GM12878 (cell line): Measurements from ENCODE around the gene GALE. TPM values are rescaled to one million over a fixed set of nuclear protein-coding genes. Genes with fewer than 3 reads are reported as not detected.

Experiments
- ASH2L ChIP-seq: fragments of 300-600, 200-600 bp; sonication (generic); IDR thresholded peaks from 2 replicates; pipeline ENCODE4 v1.6.1; 2017; ENCODE audit warnings: low read depth, mild to moderate bottlenecking, borderline replicate concordance
- CBX5 ChIP-seq: sonication (generic); IDR thresholded peaks from 2 replicates; pipeline ENCODE4 v1.6.1; 2016; ENCODE audit warnings: low read depth, moderate library complexity, mild to moderate bottlenecking, inconsistent platforms
- DPF2 ChIP-seq: fragments of 450-650 bp; IDR thresholded peaks from 2 replicates; pipeline ENCODE4 v1.6.1; 2017; ENCODE audit warnings: mild to moderate bottlenecking
- GATAD2B ChIP-seq: fragments of 450-650 bp; conservative IDR thresholded peaks from 2 replicates; pipeline ENCODE4 v1.6.1; 2017; ENCODE audit warnings: low read depth, mild to moderate bottlenecking, moderate library complexity
- HCFC1 ChIP-seq: fragments of 150-350 bp; IDR thresholded peaks from 2 replicates; pipeline ENCODE4 v1.6.1; 2014; ENCODE audit warnings: low read length
- IKZF1 ChIP-seq: fragments of 450-650 bp; conservative IDR thresholded peaks from 2 replicates; pipeline ENCODE4 v1.6.1; 2017; ENCODE audit warnings: antibody characterized with exemption, mild to moderate bottlenecking
- IRF4 ChIP-seq: IDR thresholded peaks from 2 replicates; pipeline ENCODE4 v1.6.1; 2011; ENCODE audit warnings: low read depth, low read length
- JUNB ChIP-seq: IDR thresholded peaks from 2 replicates; pipeline ENCODE4 v1.6.1; 2016; ENCODE audit warnings: antibody characterized with exemption, mild to moderate bottlenecking
- JUND ChIP-seq: IDR thresholded peaks from 2 replicates; pipeline ENCODE4 v1.6.1; 2012; ENCODE audit warnings: low read depth, mild to moderate bottlenecking, low read length, improper control_type of control experiment, moderate library complexity
- KAT2A ChIP-seq: conservative IDR thresholded peaks from 2 replicates; pipeline ENCODE4 v1.6.1; 2011; ENCODE audit warnings: low read depth, low read length; ENCODE audit not compliant: control insufficient read depth
- MXI1 ChIP-seq: fragments of 150-350 bp; IDR thresholded peaks from 2 replicates; pipeline ENCODE4 v1.6.1; 2011; ENCODE audit warnings: low read depth, mild to moderate bottlenecking, inconsistent platforms, low read length, improper control_type of control experiment
- NFYB ChIP-seq: IDR thresholded peaks from 2 replicates; pipeline ENCODE4 v1.6.1; 2011; ENCODE audit warnings: low read depth, mild to moderate bottlenecking, low read length, improper control_type of control experiment, moderate library complexity; ENCODE audit not compliant: insufficient read depth
- NR2F1 ChIP-seq: fragments of 450-650 bp; conservative IDR thresholded peaks from 2 replicates; pipeline ENCODE4 v1.6.1; 2017; ENCODE audit warnings: mild to moderate bottlenecking
- POLR2A ChIP-seq: IDR thresholded peaks from 2 replicates; pipeline ENCODE4 v1.6.1; 2011; ENCODE audit warnings: low read depth, mild to moderate bottlenecking, low read length
- POLR2AphosphoS5 ChIP-seq: IDR thresholded peaks from 2 replicates; pipeline ENCODE4 v1.6.1; 2011; ENCODE audit warnings: mild to moderate bottlenecking, low read length, inconsistent platforms
- RB1 ChIP-seq: fragments of 450-650 bp; formaldehyde crosslinking; IDR thresholded peaks from 2 replicates; pipeline ENCODE4 v1.6.1; 2017; ENCODE audit warnings: mild to moderate bottlenecking, borderline replicate concordance
- RUNX3 ChIP-seq: IDR thresholded peaks from 2 replicates; pipeline ENCODE4 v1.6.1; 2012; ENCODE audit warnings: low read length, inconsistent platforms
- TCF12 ChIP-seq: IDR thresholded peaks from 2 replicates; pipeline ENCODE4 v1.6.1; 2011; ENCODE audit warnings: low read depth, mild to moderate bottlenecking, low read length
- ZBED1 ChIP-seq: IDR thresholded peaks from 2 replicates; pipeline ENCODE4 v1.6.1; 2016; ENCODE audit warnings: borderline replicate concordance
- polyA plus RNA-seq, 11 experiments: library from polyadenylated mRNA; depleted of rRNA in 4 of 11; unstranded in 6 of 11; stranded (reverse) in 5 of 11; fragments of >200 nt; fragmentation: Nextera tagmentation in 4 of 11; fragmentation: Illumina TruSeq in 1 of 11; extraction: Ambion mirVana in 4 of 11; extraction: Trizol in 1 of 11; gene quantifications; 1 replicate in 1 of 11; 2 replicates in 10 of 11; pipeline versions ENCODE4 v1.2.1 to v1.2.3, GENCODE V29; 2011 to 2016; ENCODE audit warnings: inconsistent platforms in 2 of 11, missing spikeins in 2 of 11, low read depth in 1 of 11
- total RNA-seq, 4 experiments: library from RNA; depleted of rRNA in 3 of 4; stranded (reverse); fragments of >200 nt in 3 of 4; fragmentation: Illumina TruSeq in 1 of 4; extraction: Trizol in 1 of 4; gene quantifications; 2 replicates each; pipeline versions ENCODE4 v1.2.1 to v1.2.3, GENCODE V29; 2013 to 2021
- TF ChIP-seq, protein P1 (sequence below): fragments of 450-650 bp; IDR thresholded peaks from 2 replicates; pipeline ENCODE4 v1.6.1; 2017; ENCODE audit warnings: mild to moderate bottlenecking, moderate library complexity
- TF ChIP-seq, protein P2 (sequence below): fragments of 450-650 bp; IDR thresholded peaks from 2 replicates; pipeline ENCODE4 v1.6.1; 2016; ENCODE audit warnings: mild to moderate bottlenecking
- TF ChIP-seq, protein P3 (sequence below): IDR thresholded peaks from 2 replicates; pipeline ENCODE4 v1.6.1; 2012; ENCODE audit warnings: low read depth, low read length, improper control_type of control experiment
- TF ChIP-seq, protein P4 (sequence below): fragments of 450-650 bp; IDR thresholded peaks from 2 replicates; pipeline ENCODE4 v1.6.1; 2017; ENCODE audit warnings: borderline replicate concordance
- TF ChIP-seq, protein P5 (sequence below): IDR thresholded peaks from 2 replicates; pipeline ENCODE4 v1.6.1; 2011; ENCODE audit warnings: borderline replicate concordance, low read depth, mild to moderate bottlenecking, moderate library complexity, mixed read lengths, low read length; ENCODE audit not compliant: insufficient read depth; ENCODE audit errors: extremely low read length

GALE gene
- total and polyA plus RNA-seq, 10 of the 15 experiments (the other 5 are each of a cell fraction or from before 2014, with no cell fraction given) = 4.2 to 93.7 (median 40.4) TPM

DNA sequence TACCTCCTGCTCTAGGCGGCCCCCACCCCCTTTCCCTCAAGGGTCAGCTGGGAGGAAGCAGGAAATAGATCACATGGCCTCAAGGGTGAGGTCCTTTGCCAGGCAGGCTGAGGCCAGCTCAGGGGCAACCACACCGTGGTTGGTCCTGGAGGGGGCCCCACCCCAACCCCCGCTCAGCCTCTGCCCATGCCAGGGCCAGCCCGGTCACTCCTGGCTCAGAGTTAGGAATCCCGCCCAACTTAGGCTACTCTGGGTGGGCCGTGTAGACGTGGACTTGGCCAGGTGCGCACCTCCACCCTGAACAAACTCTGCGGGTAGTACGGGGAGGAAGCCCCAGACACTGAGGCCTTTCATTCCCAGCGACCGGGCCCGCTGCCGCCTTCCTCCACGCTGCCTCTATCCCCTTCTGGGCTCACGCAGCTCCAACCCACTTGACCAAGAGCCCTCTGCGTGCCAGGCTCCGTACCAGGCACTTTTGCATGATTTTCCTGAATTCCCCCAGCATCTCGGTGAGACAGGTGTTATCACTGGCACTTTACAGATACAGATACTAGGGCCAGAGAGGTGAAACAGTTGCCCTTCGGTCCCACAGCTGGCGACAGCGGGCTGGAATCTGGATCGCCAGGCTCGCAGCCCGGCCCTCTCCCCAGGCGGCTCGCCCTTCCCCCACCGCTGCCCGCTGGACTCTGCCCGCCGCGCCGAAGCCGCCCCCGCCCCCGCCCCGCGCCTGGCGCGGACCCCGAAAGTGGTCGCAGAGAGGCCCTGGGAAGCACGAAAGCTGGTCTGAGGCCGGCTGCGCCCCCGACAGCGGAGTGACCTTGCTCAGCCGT, 769 bp downstream of the GALE start (continued):
- no peak for TF ChIP-seq MXI1
- peak; percentile 73 for TF ChIP-seq POLR2A
- TF ChIP-seq, protein P1, sequence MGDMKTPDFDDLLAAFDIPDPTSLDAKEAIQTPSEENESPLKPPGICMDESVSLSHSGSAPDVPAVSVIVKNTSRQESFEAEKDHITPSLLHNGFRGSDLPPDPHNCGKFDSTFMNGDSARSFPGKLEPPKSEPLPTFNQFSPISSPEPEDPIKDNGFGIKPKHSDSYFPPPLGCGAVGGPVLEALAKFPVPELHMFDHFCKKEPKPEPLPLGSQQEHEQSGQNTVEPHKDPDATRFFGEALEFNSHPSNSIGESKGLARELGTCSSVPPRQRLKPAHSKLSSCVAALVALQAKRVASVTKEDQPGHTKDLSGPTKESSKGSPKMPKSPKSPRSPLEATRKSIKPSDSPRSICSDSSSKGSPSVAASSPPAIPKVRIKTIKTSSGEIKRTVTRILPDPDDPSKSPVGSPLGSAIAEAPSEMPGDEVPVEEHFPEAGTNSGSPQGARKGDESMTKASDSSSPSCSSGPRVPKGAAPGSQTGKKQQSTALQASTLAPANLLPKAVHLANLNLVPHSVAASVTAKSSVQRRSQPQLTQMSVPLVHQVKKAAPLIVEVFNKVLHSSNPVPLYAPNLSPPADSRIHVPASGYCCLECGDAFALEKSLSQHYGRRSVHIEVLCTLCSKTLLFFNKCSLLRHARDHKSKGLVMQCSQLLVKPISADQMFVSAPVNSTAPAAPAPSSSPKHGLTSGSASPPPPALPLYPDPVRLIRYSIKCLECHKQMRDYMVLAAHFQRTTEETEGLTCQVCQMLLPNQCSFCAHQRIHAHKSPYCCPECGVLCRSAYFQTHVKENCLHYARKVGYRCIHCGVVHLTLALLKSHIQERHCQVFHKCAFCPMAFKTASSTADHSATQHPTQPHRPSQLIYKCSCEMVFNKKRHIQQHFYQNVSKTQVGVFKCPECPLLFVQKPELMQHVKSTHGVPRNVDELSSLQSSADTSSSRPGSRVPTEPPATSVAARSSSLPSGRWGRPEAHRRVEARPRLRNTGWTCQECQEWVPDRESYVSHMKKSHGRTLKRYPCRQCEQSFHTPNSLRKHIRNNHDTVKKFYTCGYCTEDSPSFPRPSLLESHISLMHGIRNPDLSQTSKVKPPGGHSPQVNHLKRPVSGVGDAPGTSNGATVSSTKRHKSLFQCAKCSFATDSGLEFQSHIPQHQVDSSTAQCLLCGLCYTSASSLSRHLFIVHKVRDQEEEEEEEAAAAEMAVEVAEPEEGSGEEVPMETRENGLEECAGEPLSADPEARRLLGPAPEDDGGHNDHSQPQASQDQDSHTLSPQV = no peak
- peak; percentile 33; the same call in 1 of the 2 replicates for TF ChIP-seq IKZF1
- TF ChIP-seq IRF4 = no peak
- no peak for TF ChIP-seq HCFC1
- TF ChIP-seq GATAD2B = no peak; the same call in 1 of the 2 replicates
- TF ChIP-seq RUNX3 = peak; percentile 47; the same call in 1 of the 2 replicates
- TF ChIP-seq POLR2AphosphoS5 = no peak
- TF ChIP-seq, protein P2, sequence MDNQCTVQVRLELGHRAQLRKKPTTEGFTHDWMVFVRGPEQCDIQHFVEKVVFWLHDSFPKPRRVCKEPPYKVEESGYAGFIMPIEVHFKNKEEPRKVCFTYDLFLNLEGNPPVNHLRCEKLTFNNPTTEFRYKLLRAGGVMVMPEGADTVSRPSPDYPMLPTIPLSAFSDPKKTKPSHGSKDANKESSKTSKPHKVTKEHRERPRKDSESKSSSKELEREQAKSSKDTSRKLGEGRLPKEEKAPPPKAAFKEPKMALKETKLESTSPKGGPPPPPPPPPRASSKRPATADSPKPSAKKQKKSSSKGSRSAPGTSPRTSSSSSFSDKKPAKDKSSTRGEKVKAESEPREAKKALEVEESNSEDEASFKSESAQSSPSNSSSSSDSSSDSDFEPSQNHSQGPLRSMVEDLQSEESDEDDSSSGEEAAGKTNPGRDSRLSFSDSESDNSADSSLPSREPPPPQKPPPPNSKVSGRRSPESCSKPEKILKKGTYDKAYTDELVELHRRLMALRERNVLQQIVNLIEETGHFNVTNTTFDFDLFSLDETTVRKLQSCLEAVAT = no peak
- TF ChIP-seq, protein P3, sequence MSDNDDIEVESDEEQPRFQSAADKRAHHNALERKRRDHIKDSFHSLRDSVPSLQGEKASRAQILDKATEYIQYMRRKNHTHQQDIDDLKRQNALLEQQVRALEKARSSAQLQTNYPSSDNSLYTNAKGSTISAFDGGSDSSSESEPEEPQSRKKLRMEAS = 0 out of 2 replicates have a peak, but pooled peaks have one; percentile 28
- TF ChIP-seq CBX5 = no peak
- no peak for TF ChIP-seq NFYB
- TF ChIP-seq ZBED1 = no peak
- no peak for TF ChIP-seq JUND
- no peak for TF ChIP-seq JUNB
- TF ChIP-seq, protein P4, sequence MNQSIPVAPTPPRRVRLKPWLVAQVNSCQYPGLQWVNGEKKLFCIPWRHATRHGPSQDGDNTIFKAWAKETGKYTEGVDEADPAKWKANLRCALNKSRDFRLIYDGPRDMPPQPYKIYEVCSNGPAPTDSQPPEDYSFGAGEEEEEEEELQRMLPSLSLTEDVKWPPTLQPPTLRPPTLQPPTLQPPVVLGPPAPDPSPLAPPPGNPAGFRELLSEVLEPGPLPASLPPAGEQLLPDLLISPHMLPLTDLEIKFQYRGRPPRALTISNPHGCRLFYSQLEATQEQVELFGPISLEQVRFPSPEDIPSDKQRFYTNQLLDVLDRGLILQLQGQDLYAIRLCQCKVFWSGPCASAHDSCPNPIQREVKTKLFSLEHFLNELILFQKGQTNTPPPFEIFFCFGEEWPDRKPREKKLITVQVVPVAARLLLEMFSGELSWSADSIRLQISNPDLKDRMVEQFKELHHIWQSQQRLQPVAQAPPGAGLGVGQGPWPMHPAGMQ = no peak
- TF ChIP-seq RB1 = no peak
- no peak for TF ChIP-seq DPF2
- TF ChIP-seq KAT2A = no peak
- no peak for TF ChIP-seq TCF12
- TF ChIP-seq, protein P5, sequence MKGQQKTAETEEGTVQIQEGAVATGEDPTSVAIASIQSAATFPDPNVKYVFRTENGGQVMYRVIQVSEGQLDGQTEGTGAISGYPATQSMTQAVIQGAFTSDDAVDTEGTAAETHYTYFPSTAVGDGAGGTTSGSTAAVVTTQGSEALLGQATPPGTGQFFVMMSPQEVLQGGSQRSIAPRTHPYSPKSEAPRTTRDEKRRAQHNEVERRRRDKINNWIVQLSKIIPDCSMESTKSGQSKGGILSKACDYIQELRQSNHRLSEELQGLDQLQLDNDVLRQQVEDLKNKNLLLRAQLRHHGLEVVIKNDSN = peak; percentile 63
- TF ChIP-seq NR2F1 = no peak
- TF ChIP-seq ASH2L = no peak
